Neural cell (in vitro differentiated cells): ENCODE measurements around the gene CDCA3.

Source experiments
- CTCF ChIP-seq: fragments of 450-650 bp; IDR thresholded peaks from 2 replicates; pipeline ENCODE4 v1.5.1; 2014; ENCODE audit warnings: antibody characterized with exemption, mild to moderate bottlenecking, moderate library complexity; ENCODE audit not compliant: poor library complexity, severe bottlenecking
- EP300 ChIP-seq: fragments of 450-650 bp; conservative IDR thresholded peaks from 2 replicates; pipeline ENCODE4 v1.6.1; 2014; ENCODE audit warnings: antibody characterized with exemption, mild to moderate bottlenecking, moderate library complexity; ENCODE audit not compliant: poor library complexity, severe bottlenecking
- EZH2 ChIP-seq: fragments of 200-600, 300-800 bp; shearing (Covaris generic), sonication (generic); IDR thresholded peaks from 2 replicates; pipeline ENCODE4 v1.6.1; 2014; ENCODE audit warnings: antibody characterized with exemption, low read length, borderline replicate concordance, mild to moderate bottlenecking; ENCODE audit not compliant: insufficient read depth, poor library complexity, severe bottlenecking
- REST ChIP-seq: IDR thresholded peaks from 2 replicates; pipeline ENCODE4 v1.6.1; 2012; ENCODE audit warnings: borderline replicate concordance

- TF ChIP-seq CTCF (peak; percentile 54), EZH2 (no peak), REST (peak; percentile 30), EP300 (no peak)
Observed at GRCh38 chr12:6827982-6828780, 22.9 kb downstream of the CDCA3 start, which contains the start of gene P3H3.
